Caco-2 (cell line): ENCODE results near the gene TMEM208. TPM values are rescaled to one million over a fixed set of nuclear protein-coding genes. Genes with fewer than 3 reads are reported as not detected.

Experiments used
- Bru-seq: library from RNA; stranded (reverse); fragments of 400-500 nt; gene quantifications from one replicate; lab custom pipeline; 2021; lab: Mats Ljungman, UMichigan
- BruChase-seq, 2 experiments: library from RNA; stranded (reverse); fragments of 400-500 nt; gene quantifications; one replicate each; lab custom pipeline; 2021; lab: Mats Ljungman, UMichigan
- BruUV-seq: library from RNA; stranded (reverse); fragments of 400-500 nt; replicated peaks from 2 replicates; lab custom pipeline; 2021; lab: Mats Ljungman, UMichigan
- CTCF ChIA-PET: fragments of 300-600 bp; sonication (Branson Sonifier 250); formaldehyde crosslinking; loops from one replicate; lab custom pipeline; 2022; ENCODE audit warnings: antibody characterized with exemption; lab: Charles Lee
- POLR2A ChIA-PET: fragments of 300-600 bp; sonication (Branson Sonifier 250); formaldehyde crosslinking; loops from one replicate; lab custom pipeline; 2022; ENCODE audit warnings: antibody characterized with exemption; lab: Charles Lee
- DNase-seq, 2 experiments: peaks; one replicate each; pipeline versions ENCODE4 v3.0.0 to v3.0.0-alpha.2; 2020 to 2022
- H3K27me3 ChIP-seq: replicated peaks from 2 replicates; pipeline ENCODE4 v1.6.0; 2011; ENCODE audit warnings: low read length; ENCODE audit not compliant: control insufficient read depth, insufficient read depth
- H3K36me3 ChIP-seq: 2 replicates; pipeline ENCODE4 v1.5.1; 2011; ENCODE audit warnings: low read length; ENCODE audit not compliant: control insufficient read depth, insufficient read depth
- H3K4me1 ChIP-seq: fragments of 250-450 bp; sonication (Bioruptor Pico); 2 replicates; pipeline ENCODE4 v1.5.1; 2020; ENCODE audit warnings: mild to moderate bottlenecking
- H3K4me3 ChIP-seq: 2 replicates; pipeline ENCODE4 v1.5.1; 2011; ENCODE audit warnings: low read depth, mild to moderate bottlenecking, control low read depth, low read length
- H3K9me3 ChIP-seq: fragments of 250-450 bp; sonication (Bioruptor Pico); 2 replicates; pipeline ENCODE4 v1.5.1; 2020; ENCODE audit warnings: mild to moderate bottlenecking, moderate library complexity
- H3K27ac Mint-ChIP-seq: one replicate; pipeline ENCODE4 v1.8.0; 2022; ENCODE audit warnings: mixed read lengths; ENCODE audit not compliant: unreplicated experiment
- H3K27me3 Mint-ChIP-seq: one replicate; pipeline ENCODE4 v1.8.0; 2022; ENCODE audit warnings: mixed read lengths; ENCODE audit not compliant: insufficient read depth, unreplicated experiment
- H3K36me3 Mint-ChIP-seq: one replicate; pipeline ENCODE4 v1.8.0; 2022; ENCODE audit warnings: mild to moderate bottlenecking, mixed read lengths; ENCODE audit not compliant: insufficient read depth, unreplicated experiment
- H3K4me1 Mint-ChIP-seq: one replicate; pipeline ENCODE4 v1.8.0; 2022; ENCODE audit warnings: low read depth, mixed read lengths; ENCODE audit not compliant: unreplicated experiment
- H3K4me3 Mint-ChIP-seq: one replicate; pipeline ENCODE4 v1.8.0; 2022; ENCODE audit warnings: mild to moderate bottlenecking, moderate library complexity, mixed read lengths; ENCODE audit not compliant: unreplicated experiment
- H3K9me3 Mint-ChIP-seq: one replicate; pipeline ENCODE4 v1.8.0; 2022; ENCODE audit warnings: mixed read lengths; ENCODE audit not compliant: unreplicated experiment
- intact Hi-C: fragments of 100-400 bp; cut with micrococcal nuclease; formaldehyde crosslinking; loops from one replicate; pipeline ENCODE4 v1.10.0; 2022; ENCODE audit not compliant: unreplicated experiment
- long read RNA-seq: library from polyadenylated mRNA; stranded (forward); transcript quantifications from one replicate; pipeline ENCODE4 v2.0.0, GENCODE V29; 2022
- total RNA-seq: library from RNA; stranded (reverse); gene quantifications from 2 replicates; pipeline ENCODE4 v1.2.3, GENCODE V29; 2022
- TF ChIP-seq, protein P1 (sequence below), 2 experiments: fragments of 200-600 bp in 1 of 2; IDR thresholded peaks; 1 replicate in 1 of 2; 2 replicates in 1 of 2; pipeline versions ENCODE4 v1.5.1 to v1.8.0; 2011 to 2022; ENCODE audit warnings: antibody characterized with exemption in 1 of 2, control low read depth in 1 of 2, inconsistent platforms in 1 of 2, low read depth in 1 of 2, low read length in 1 of 2, mild to moderate bottlenecking in 1 of 2, moderate library complexity in 1 of 2; ENCODE audit not compliant: insufficient read depth in 1 of 2, severe bottlenecking in 1 of 2, unreplicated experiment in 1 of 2

The TMEM208 gene
- total RNA-seq (63.8 and 69.7 TPM in 2 replicates), Bru-seq, nascent RNA (percentile 88 among the genes with signal in this experiment), BruChase-seq, experiment 1, labeled RNA remaining after a 2-hour chase (percentile 83 among the genes with signal in this experiment), BruChase-seq, experiment 2, labeled RNA remaining after a 6-hour chase (percentile 92 among the genes with signal in this experiment)
- long read RNA-seq, transcript TMEM208-201 (6 exons, 793 nt): major isoform, 76 of 91 reads
- long read RNA-seq, partial matches to known transcripts: 4 of 91 reads
- long read RNA-seq, other reads (novel, unspliced or antisense): 3 of 91 reads

GRCh38 chr16:67226804-67227566 is at the start of gene TMEM208:
Gene TMEM208 (plus strand): TSS chr16:67227130. CDS start chr16:67227219, 89 bp downstream.
- peaks cover 49% of the 10 kb centered on the region for H3K36me3 Mint-ChIP-seq

DNA sequence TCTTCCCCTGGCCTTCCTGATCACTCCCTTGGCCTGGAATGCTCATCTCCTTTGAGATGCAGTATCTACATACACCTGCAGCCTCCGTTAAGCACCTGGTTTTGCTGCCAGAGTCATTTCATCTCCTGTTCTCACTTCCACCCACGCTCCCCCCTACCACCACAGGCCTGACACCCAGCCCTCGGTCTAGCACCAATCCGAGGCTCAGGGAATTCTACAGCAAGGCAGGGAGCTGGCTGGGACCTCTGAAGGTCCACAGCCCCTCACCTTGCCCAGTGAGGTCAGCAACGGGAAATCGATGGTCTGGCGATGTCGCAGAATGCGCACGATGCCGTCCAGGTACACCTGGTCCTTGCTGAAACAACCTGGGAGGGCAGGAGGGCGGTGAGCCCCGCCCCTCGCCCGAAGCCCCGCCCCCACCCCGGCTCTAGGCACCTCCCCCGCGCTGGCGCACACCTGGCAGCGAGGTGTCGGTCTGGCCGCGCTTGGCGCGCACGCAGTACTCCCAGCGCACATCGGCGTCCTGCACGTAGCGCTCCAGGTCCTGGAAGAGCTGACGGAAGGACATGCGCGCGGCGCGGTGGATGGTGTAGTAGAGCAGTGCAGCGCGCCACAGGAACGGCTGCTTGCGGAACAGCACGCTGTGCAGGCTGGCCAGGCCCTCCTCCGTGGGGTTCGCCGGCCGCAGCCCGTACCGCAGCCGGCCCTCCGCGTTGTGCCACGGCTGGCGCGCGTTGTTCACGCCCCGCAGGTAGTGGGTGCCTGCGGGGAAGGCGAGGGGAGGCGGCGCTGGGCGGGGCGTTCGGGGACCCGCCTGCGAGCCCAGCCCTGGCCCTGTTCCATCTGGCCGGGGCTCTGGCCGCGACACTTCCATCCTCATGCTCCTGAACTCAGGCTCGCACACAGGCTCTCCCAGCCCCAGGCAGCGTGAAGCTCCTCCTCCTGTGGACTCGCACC is 48.9 kb upstream of the TMEM208 start:
- TF ChIP-seq, protein P1, sequence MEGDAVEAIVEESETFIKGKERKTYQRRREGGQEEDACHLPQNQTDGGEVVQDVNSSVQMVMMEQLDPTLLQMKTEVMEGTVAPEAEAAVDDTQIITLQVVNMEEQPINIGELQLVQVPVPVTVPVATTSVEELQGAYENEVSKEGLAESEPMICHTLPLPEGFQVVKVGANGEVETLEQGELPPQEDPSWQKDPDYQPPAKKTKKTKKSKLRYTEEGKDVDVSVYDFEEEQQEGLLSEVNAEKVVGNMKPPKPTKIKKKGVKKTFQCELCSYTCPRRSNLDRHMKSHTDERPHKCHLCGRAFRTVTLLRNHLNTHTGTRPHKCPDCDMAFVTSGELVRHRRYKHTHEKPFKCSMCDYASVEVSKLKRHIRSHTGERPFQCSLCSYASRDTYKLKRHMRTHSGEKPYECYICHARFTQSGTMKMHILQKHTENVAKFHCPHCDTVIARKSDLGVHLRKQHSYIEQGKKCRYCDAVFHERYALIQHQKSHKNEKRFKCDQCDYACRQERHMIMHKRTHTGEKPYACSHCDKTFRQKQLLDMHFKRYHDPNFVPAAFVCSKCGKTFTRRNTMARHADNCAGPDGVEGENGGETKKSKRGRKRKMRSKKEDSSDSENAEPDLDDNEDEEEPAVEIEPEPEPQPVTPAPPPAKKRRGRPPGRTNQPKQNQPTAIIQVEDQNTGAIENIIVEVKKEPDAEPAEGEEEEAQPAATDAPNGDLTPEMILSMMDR (IDR thresholded peaks at IDR 0.05; ENCODE audit: insufficient read depth in 1 of 2, low read depth in 1 of 2, low read length in 1 of 2, severe bottlenecking in 1 of 2, unreplicated experiment in 1 of 2): peak in 1 of 2 experiments; percentile 7
- Histone ChIP-seq H3K4me1 (peaks cover 22% of the 10 kb centered on the region), H3K27me3 (no peaks in the 10 kb centered on the region), H3K4me3 (peak overlapping the region; percentile 72), H3K9me3 (no peaks in the 10 kb centered on the region), H3K36me3 (no peaks in the 10 kb centered on the region)
- intact Hi-C loops: loop anchor here (1.0 kb wide), 1 partner anchor 8 kb away; the partner anchor contains the start of gene NOL3
- no peaks in the 10 kb centered on the region for H3K27me3 Mint-ChIP-seq
- peak; percentile 95 to 96 for DNase-seq
- peaks cover 28% of the 10 kb centered on the region for H3K4me1 Mint-ChIP-seq
- ChIA-PET CTCF (interaction anchor here (0.6 to 1.0 kb wide), 7 partner anchors 8 to 193 kb away, joined by 3 to 8 read pairs (median 4); partner anchors contain the start of genes NOL3 and TMEM208), POLR2A (interaction anchor here (0.6 to 0.7 kb wide), 2 partner anchors 224 to 539 kb away, joined by 5 to 6 read pairs; no protein-coding TSS in a partner anchor)
- no peaks in the 10 kb centered on the region for H3K9me3 Mint-ChIP-seq
- peak overlapping the region; percentile 53 for H3K27ac Mint-ChIP-seq
- H3K36me3 Mint-ChIP-seq: peaks cover 31% of the 10 kb centered on the region
- peak overlapping the region; percentile 74 for H3K4me3 Mint-ChIP-seq
- no TSS peak for BruUV-seq

More at GRCh38 chr16:67226804-67227566, at the start of gene TMEM208:
- Histone ChIP-seq H3K4me3 (peak within 1 kb of the TSS; percentile 96), H3K9me3 (no peaks in the 10 kb centered on the region), H3K36me3 (peaks cover 11% of the 10 kb centered on the region), H3K27me3 (no peaks in the 10 kb centered on the region), H3K4me1 (peaks cover 7% of the 10 kb centered on the region; the same call in 1 of the 2 replicates)
- peaks cover 20% of the 10 kb centered on the region for H3K4me1 Mint-ChIP-seq
- no peaks in the 10 kb centered on the region for H3K9me3 Mint-ChIP-seq
- BruUV-seq: no TSS peak
- no peaks in the 10 kb centered on the region for H3K27me3 Mint-ChIP-seq
- peak within 1 kb of the TSS; percentile 98 for H3K27ac Mint-ChIP-seq
- CTCF ChIA-PET: interaction anchor here (0.6 to 2.2 kb wide), 12 partner anchors 10 to 262 kb away, joined by 3 to 31 read pairs (median 4); partner anchors contain the start of genes ELMO3 and FHOD1
- TF ChIP-seq, protein P1 (IDR thresholded peaks at IDR 0.05; ENCODE audit: insufficient read depth in 1 of 2, low read depth in 1 of 2, low read length in 1 of 2, severe bottlenecking in 1 of 2, unreplicated experiment in 1 of 2): peak in 1 of 2 experiments; percentile 28
- DNase-seq: peak; percentile 100
- POLR2A ChIA-PET: interaction anchor here (0.5 to 1.6 kb wide), 12 partner anchors 10 to 433 kb away, joined by 3 to 55 read pairs (median 4); partner anchors contain the start of genes ACD, E2F4, ELMO3 and FHOD1
- intact Hi-C loops: loop anchor here (1.0 to 2.0 kb wide), 2 partner anchors 19 to 28 kb away; partner anchors contain the start of gene ELMO3
- H3K4me3 Mint-ChIP-seq: peak within 1 kb of the TSS; percentile 98
